Measurements from ENCODE around the gene CGB7. TPM values are rescaled to one million over a fixed set of nuclear protein-coding genes. Genes with fewer than 3 reads are reported as not detected.
A peak's percentile ranks its signal among the peaks of the same experiment; 100 is the strongest.

CGB7 gene
- total and polyA plus RNA-seq, 2 of the 13 experiments (the other 11 are each of a cell fraction or from before 2014, with no cell fraction given) = 0.07 TPM; not detected in 1

DNA sequence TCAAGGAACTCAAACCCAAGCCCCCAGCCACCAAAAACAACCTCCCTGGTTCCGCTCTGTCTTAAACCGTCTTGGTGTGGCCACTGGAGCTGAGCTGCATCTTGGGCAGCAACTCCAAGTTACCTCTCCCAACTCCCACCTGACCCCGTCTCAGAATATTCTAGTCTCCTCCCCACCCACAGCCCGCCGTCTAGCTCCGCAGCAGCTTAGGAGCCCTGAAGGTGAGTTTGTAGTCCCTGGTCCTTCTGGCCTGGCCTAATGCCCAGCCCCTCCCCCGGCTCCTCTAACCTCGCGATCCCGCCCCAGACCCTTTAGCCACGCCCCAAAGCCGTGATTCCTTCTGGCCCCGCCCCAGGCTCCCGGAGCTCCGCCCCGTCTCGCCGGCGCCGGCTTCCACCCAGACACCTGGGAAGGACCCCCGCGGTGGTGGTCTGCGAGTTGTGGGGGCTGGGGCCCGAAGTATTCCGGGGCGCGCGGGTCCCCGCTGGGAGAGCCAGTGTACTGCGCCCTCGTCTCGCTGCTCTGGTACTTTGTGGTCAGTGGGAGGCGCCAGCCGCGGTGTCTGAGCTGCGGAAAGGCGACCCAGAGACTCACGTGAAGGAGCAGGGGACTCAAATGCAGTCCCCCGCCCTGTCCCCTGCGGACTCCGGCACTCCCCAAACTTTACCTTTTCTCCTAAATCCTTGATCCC lies 38.2 kb downstream of the CGB7 start (continued):
- TF ChIP-seq, protein P1, sequence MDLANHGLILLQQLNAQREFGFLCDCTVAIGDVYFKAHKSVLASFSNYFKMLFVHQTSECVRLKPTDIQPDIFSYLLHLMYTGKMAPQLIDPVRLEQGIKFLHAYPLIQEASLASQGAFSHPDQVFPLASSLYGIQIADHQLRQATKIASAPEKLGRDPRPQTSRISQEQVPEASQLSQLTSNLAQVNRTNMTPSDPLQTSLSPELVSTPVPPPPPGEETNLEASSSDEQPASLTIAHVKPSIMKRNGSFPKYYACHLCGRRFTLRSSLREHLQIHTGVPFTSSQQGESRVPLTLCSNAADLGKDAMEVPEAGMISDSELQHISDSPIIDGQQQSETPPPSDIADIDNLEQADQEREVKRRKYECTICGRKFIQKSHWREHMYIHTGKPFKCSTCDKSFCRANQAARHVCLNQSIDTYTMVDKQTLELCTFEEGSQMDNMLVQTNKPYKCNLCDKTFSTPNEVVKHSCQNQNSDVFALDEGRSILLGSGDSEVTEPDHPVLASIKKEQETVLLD (CRISPR knock-in tag; IDR thresholded peaks at IDR 0.05; ENCODE audit: low read depth) = no peak
- TF ChIP-seq ZNF235 (CRISPR knock-in tag; IDR thresholded peaks at IDR 0.05; ENCODE audit: borderline replicate concordance) = no peak
- no peak for TF ChIP-seq ZNF652 (CRISPR knock-in tag; IDR thresholded peaks at IDR 0.05; ENCODE audit: borderline replicate concordance, low read depth)
- no peak for TF ChIP-seq ZNF720 (CRISPR knock-in tag; IDR thresholded peaks at IDR 0.05)
- TF ChIP-seq SRY (CRISPR knock-in tag; IDR thresholded peaks at IDR 0.05) = no peak
- 0 out of 2 replicates have a peak, but pooled peaks have one; percentile 14 for TF ChIP-seq SMAD1 (CRISPR knock-in tag; IDR thresholded peaks at IDR 0.05; ENCODE audit: borderline replicate concordance, low read depth)
- no peak for TF ChIP-seq ZNF619 (CRISPR knock-in tag; IDR thresholded peaks at IDR 0.05)
- TF ChIP-seq ZNF883 (CRISPR knock-in tag; IDR thresholded peaks at IDR 0.05; ENCODE audit: not compliant biosample characterization) = no peak
- TF ChIP-seq, protein P2, sequence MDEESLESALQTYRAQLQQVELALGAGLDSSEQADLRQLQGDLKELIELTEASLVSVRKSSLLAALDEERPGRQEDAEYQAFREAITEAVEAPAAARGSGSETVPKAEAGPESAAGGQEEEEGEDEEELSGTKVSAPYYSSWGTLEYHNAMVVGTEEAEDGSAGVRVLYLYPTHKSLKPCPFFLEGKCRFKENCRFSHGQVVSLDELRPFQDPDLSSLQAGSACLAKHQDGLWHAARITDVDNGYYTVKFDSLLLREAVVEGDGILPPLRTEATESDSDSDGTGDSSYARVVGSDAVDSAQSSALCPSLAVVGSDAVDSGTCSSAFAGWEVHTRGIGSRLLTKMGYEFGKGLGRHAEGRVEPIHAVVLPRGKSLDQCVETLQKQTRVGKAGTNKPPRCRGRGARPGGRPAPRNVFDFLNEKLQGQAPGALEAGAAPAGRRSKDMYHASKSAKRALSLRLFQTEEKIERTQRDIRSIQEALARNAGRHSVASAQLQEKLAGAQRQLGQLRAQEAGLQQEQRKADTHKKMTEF (CRISPR knock-in tag; IDR thresholded peaks at IDR 0.05) = 0 out of 2 replicates have a peak, but pooled peaks have one; percentile 24
- peak; percentile 46 for TF ChIP-seq AGO2 (optimal IDR thresholded peaks at IDR 0.05; ENCODE audit: low read depth, low read length)
- no peak for TF ChIP-seq NCOR1 (IDR thresholded peaks at IDR 0.05; ENCODE audit: borderline replicate concordance, low read length)
- no peak for TF ChIP-seq ZNF552 (CRISPR knock-in tag; IDR thresholded peaks at IDR 0.05; ENCODE audit: borderline replicate concordance)
- no peak for TF ChIP-seq TBP (CRISPR knock-in tag; IDR thresholded peaks at IDR 0.05)
- TF ChIP-seq, protein P3, sequence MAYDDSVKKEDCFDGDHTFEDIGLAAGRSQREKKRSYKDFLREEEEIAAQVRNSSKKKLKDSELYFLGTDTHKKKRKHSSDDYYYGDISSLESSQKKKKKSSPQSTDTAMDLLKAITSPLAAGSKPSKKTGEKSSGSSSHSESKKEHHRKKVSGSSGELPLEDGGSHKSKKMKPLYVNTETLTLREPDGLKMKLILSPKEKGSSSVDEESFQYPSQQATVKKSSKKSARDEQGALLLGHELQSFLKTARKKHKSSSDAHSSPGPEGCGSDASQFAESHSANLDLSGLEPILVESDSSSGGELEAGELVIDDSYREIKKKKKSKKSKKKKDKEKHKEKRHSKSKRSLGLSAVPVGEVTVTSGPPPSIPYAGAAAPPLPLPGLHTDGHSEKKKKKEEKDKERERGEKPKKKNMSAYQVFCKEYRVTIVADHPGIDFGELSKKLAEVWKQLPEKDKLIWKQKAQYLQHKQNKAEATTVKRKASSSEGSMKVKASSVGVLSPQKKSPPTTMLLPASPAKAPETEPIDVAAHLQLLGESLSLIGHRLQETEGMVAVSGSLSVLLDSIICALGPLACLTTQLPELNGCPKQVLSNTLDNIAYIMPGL (CRISPR knock-in tag; IDR thresholded peaks at IDR 0.05; ENCODE audit: borderline replicate concordance in 1 of 2, low read depth in 1 of 2) = peak in 1 of 2 experiments; percentile 6; a peak in 1 of 4 replicates
- TF ChIP-seq ZNF180 (CRISPR knock-in tag; IDR thresholded peaks at IDR 0.05; ENCODE audit: borderline replicate concordance, low read depth) = no peak
- TF ChIP-seq, protein P4, sequence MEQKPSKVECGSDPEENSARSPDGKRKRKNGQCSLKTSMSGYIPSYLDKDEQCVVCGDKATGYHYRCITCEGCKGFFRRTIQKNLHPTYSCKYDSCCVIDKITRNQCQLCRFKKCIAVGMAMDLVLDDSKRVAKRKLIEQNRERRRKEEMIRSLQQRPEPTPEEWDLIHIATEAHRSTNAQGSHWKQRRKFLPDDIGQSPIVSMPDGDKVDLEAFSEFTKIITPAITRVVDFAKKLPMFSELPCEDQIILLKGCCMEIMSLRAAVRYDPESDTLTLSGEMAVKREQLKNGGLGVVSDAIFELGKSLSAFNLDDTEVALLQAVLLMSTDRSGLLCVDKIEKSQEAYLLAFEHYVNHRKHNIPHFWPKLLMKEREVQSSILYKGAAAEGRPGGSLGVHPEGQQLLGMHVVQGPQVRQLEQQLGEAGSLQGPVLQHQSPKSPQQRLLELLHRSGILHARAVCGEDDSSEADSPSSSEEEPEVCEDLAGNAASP (CRISPR knock-in tag; IDR thresholded peaks at IDR 0.05; ENCODE audit: borderline replicate concordance) = no peak
- no peak for TF ChIP-seq ZNF746 (CRISPR knock-in tag; IDR thresholded peaks at IDR 0.05)
- TF ChIP-seq, protein P5, sequence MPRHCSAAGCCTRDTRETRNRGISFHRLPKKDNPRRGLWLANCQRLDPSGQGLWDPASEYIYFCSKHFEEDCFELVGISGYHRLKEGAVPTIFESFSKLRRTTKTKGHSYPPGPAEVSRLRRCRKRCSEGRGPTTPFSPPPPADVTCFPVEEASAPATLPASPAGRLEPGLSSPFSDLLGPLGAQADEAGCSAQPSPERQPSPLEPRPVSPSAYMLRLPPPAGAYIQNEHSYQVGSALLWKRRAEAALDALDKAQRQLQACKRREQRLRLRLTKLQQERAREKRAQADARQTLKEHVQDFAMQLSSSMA (CRISPR knock-in tag; IDR thresholded peaks at IDR 0.05) = no peak; the same call in 1 of the 2 replicates
- no peak for TF ChIP-seq FOXK2 (IDR thresholded peaks at IDR 0.05)
- TF ChIP-seq, protein P6, sequence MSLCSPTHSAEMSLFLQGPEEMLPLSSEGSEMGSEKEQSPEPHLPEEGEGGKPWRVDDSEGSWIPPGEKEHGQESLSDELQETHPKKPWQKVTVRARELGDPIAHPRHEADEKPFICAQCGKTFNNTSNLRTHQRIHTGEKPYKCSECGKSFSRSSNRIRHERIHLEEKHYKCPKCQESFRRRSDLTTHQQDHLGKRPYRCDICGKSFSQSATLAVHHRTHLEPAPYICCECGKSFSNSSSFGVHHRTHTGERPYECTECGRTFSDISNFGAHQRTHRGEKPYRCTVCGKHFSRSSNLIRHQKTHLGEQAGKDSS (CRISPR knock-in tag; IDR thresholded peaks at IDR 0.05; ENCODE audit: borderline replicate concordance, low read depth) = no peak
